ENCODE measurements around the gene DPEP1.

DNA sequence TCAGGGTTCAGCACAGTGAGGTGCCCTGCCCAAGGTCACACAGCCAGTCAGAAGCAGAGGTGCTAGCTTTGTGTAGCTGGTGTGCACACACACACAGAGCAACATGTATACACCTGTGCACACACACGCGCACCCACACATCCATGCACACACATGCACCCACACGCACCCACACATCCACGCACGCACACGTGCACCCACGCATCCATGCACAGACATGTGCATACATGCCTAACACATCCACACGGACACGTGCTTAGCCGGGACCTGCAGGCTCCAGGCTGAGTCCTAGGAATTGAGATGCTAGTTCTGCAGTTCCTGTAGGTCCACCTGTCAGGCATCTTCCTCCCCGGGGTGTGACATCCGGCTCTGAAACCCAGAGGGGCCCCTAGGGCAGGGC is 13.0 kb upstream of the DPEP1 start:
- TF ChIP-seq, protein P1, sequence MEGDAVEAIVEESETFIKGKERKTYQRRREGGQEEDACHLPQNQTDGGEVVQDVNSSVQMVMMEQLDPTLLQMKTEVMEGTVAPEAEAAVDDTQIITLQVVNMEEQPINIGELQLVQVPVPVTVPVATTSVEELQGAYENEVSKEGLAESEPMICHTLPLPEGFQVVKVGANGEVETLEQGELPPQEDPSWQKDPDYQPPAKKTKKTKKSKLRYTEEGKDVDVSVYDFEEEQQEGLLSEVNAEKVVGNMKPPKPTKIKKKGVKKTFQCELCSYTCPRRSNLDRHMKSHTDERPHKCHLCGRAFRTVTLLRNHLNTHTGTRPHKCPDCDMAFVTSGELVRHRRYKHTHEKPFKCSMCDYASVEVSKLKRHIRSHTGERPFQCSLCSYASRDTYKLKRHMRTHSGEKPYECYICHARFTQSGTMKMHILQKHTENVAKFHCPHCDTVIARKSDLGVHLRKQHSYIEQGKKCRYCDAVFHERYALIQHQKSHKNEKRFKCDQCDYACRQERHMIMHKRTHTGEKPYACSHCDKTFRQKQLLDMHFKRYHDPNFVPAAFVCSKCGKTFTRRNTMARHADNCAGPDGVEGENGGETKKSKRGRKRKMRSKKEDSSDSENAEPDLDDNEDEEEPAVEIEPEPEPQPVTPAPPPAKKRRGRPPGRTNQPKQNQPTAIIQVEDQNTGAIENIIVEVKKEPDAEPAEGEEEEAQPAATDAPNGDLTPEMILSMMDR (conservative IDR thresholded peaks at IDR 0.05; ENCODE audit: low read depth, low read length): no peak
- TF ChIP-seq EZH2 (IDR thresholded peaks at IDR 0.05; ENCODE audit: borderline replicate concordance, low read depth, low read length, poor library complexity, severe bottlenecking): no peak
